Fibroblast of lung (primary cell): ENCODE measurements around the gene SLC16A9.

Source experiments
- CTCF ChIP-seq, 2 donors: IDR thresholded peaks in 1 of 2; conservative IDR thresholded peaks in 1 of 2; 1 replicate in 1 of 2; 2 replicates in 1 of 2; pipeline ENCODE4 v1.5.1; 2011 to 2012; ENCODE audit warnings: low read length in 2 of 2, control low read depth in 1 of 2, inconsistent platforms in 1 of 2, low read depth in 1 of 2, mild to moderate bottlenecking in 1 of 2
- EZH2 ChIP-seq: IDR thresholded peaks from 2 replicates; pipeline ENCODE4 v1.5.1; 2012; ENCODE audit warnings: low read length, control low read depth, mild to moderate bottlenecking; ENCODE audit errors: missing control alignments

GRCh38 chr10:59624136-59624535 lies 85.5 kb downstream of the SLC16A9 start:
- TF ChIP-seq CTCF (conservative IDR thresholded peaks at IDR 0.05 in 1 of 2, IDR thresholded peaks at IDR 0.05 in 1 of 2; ENCODE audit: low read depth in 1 of 2, low read length in 2 of 2) (no peak), EZH2 (no peak)
